ENCODE measurements around the gene DUSP1. TPM values are rescaled to one million over a fixed set of nuclear protein-coding genes. Genes with fewer than 3 reads are reported as not detected.

The DUSP1 gene
- polyA plus RNA-seq, 1 donor (not counting 4 experiments of a cell fraction or from before 2014, with no cell fraction given), result 174 TPM

GRCh38 chr5:172807766-172808311 lies 36.8 kb upstream of the DUSP1 start:
- Histone ChIP-seq H3K27ac (ENCODE audit: control insufficient read depth, insufficient read depth, low read length) (peak overlapping the region; percentile 66), H3K79me2 (ENCODE audit: control insufficient read depth, insufficient read depth, low read length) (no peaks in the 10 kb centered on the region), H2AFZ (ENCODE audit: control insufficient read depth, low read length) (no peak overlapping the region), H3K4me2 (ENCODE audit: control insufficient read depth, extremely low read depth, insufficient read depth, low read depth, low read length) (peak overlapping the region; percentile 57), H3K9me1 (ENCODE audit: control insufficient read depth, extremely low read depth, insufficient read depth, low read length) (no peaks in the 10 kb centered on the region), H3K9me3 (ENCODE audit: control insufficient read depth, low read depth, low read length) (no peaks in the 10 kb centered on the region), H4K20me1 (ENCODE audit: control insufficient read depth, extremely low read depth, insufficient read depth, low read length) (no peaks in the 10 kb centered on the region), H3K4me1 (ENCODE audit: control insufficient read depth, extremely low read depth, insufficient read depth, low read length) (peaks cover 8% of the 10 kb centered on the region), H3K27me3 (ENCODE audit: control insufficient read depth, extremely low read depth, insufficient read depth, low read length) (no peaks in the 10 kb centered on the region), H3K36me3 (ENCODE audit: control insufficient read depth in 2 of 2, extremely low read depth in 1 of 2, insufficient read depth in 2 of 2, low read length in 2 of 2) (no peaks in the 10 kb centered on the region), H3K9ac (ENCODE audit: control insufficient read depth, extremely low read depth, insufficient read depth, low read length) (peak overlapping the region; percentile 51), H3K4me3 (ENCODE audit: control insufficient read depth in 2 of 3, extremely low read depth in 1 of 3, insufficient read depth in 2 of 3, low read depth in 1 of 3, low read length in 3 of 3) (peak overlapping the region in 1 of 3 experiments; percentile 35)
- TF ChIP-seq EZH2 (IDR thresholded peaks at IDR 0.05; ENCODE audit: low read length) (no peak), CTCF (optimal IDR thresholded peaks at IDR 0.05 in 1 of 3, IDR thresholded peaks at IDR 0.05 in 1 of 3, conservative IDR thresholded peaks at IDR 0.05 in 1 of 3; ENCODE audit: extremely low read depth in 1 of 3, insufficient read depth in 2 of 3, low read length in 3 of 3) (no peak)
- FAIRE-seq (no peak), DNase-seq (ENCODE audit: low read depth, low spot score) (no peak)
- dilution Hi-C loops (cut with MboI; ENCODE audit: extremely low pct_ligation_motif_present, low sequenced_read_pairs), result no loop called here

DNA sequence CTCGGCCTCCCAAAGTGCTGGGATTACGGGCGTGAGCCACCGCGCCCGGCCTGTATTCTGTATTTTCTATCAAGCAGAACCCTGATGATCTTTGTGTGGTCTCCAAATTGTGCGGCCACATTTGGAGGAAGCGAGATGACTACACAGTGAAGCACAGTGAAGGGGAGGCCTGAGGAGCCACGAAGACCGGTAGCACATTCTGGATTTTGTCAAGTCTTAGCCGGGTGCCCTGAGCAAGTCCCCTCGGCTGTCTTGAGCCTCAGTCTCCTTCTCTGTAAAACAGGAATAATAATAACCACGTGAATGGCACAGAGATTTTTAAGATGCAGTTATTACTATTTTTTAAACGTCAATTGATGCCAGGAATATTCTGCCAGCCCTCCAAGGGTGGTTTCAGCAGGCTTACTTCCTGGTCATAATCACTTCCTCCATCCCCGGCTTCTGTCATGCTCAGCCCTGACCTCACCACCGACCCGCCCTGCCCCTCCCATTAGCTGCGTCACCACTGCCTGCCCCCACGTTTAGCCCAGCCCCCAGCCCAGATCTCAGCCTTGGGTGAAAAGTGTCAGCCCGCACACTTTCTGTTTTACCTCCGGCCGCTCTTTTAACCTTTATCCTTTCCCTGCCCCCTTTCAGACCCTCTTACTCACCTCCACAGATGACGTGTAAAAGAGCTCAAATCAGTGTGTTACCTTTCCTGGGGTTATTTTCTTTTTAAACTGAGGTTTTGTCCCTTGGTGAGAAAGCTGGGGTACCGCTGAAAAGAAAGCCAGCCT lies 36.1 kb upstream of the DUSP1 start:
- dilution Hi-C loops (cut with MboI; ENCODE audit: extremely low pct_ligation_motif_present, low sequenced_read_pairs), result no loop called here
- no peak for DNase-seq (ENCODE audit: low read depth, low spot score)
- Histone ChIP-seq H3K9me3 (ENCODE audit: control insufficient read depth, low read depth, low read length) (no peaks in the 10 kb centered on the region), H3K27me3 (ENCODE audit: control insufficient read depth, extremely low read depth, insufficient read depth, low read length) (no peaks in the 10 kb centered on the region), H4K20me1 (ENCODE audit: control insufficient read depth, extremely low read depth, insufficient read depth, low read length) (no peaks in the 10 kb centered on the region), H3K4me2 (ENCODE audit: control insufficient read depth, extremely low read depth, insufficient read depth, low read depth, low read length) (peak overlapping the region; percentile 57), H3K27ac (ENCODE audit: control insufficient read depth, insufficient read depth, low read length) (peak overlapping the region; percentile 69), H3K36me3 (ENCODE audit: control insufficient read depth in 2 of 2, extremely low read depth in 1 of 2, insufficient read depth in 2 of 2, low read length in 2 of 2) (no peaks in the 10 kb centered on the region), H3K9me1 (ENCODE audit: control insufficient read depth, extremely low read depth, insufficient read depth, low read length) (no peaks in the 10 kb centered on the region), H3K79me2 (ENCODE audit: control insufficient read depth, insufficient read depth, low read length) (no peaks in the 10 kb centered on the region), H3K4me1 (ENCODE audit: control insufficient read depth, extremely low read depth, insufficient read depth, low read length) (peaks cover 14% of the 10 kb centered on the region), H2AFZ (ENCODE audit: control insufficient read depth, low read length) (peak overlapping the region; percentile 61), H3K4me3 (ENCODE audit: control insufficient read depth in 2 of 3, extremely low read depth in 1 of 3, insufficient read depth in 2 of 3, low read depth in 1 of 3, low read length in 3 of 3) (peak overlapping the region in 1 of 3 experiments; percentile 35), H3K9ac (ENCODE audit: control insufficient read depth, extremely low read depth, insufficient read depth, low read length) (peak overlapping the region; percentile 51)
- FAIRE-seq, result no peak
- TF ChIP-seq CTCF (optimal IDR thresholded peaks at IDR 0.05 in 1 of 3, IDR thresholded peaks at IDR 0.05 in 1 of 3, conservative IDR thresholded peaks at IDR 0.05 in 1 of 3; ENCODE audit: extremely low read depth in 1 of 3, insufficient read depth in 2 of 3, low read length in 3 of 3) (no peak), EZH2 (IDR thresholded peaks at IDR 0.05; ENCODE audit: low read length) (no peak)
